GM12872 (cell line): ENCODE measurements around the gene GNPTAB.

Source experiments
- CTCF ChIP-seq: IDR thresholded peaks from 3 replicates; pipeline ENCODE4 v1.5.1; 2011; ENCODE audit warnings: low read depth, mild to moderate bottlenecking, low read length, moderate library complexity; ENCODE audit not compliant: insufficient read depth

The GNPTAB gene

GRCh38 chr12:101792046-101792931, 38.5 kb downstream of the GNPTAB start:
- no peak; the same call in 2 of the 3 replicates for TF ChIP-seq CTCF

- no peak for TF ChIP-seq CTCF
These were observed 41.6 kb downstream of the GNPTAB start for GRCh38 chr12:101789171-101789570.

GRCh38 chr12:101785671-101786070, 45.1 kb downstream of the GNPTAB start:
- TF ChIP-seq CTCF = no peak

- TF ChIP-seq CTCF = no peak
These were observed 46.4 kb downstream of the GNPTAB start for GRCh38 chr12:101784376-101784775.

GRCh38 chr12:101783838-101784237, 46.9 kb downstream of the GNPTAB start:
- TF ChIP-seq CTCF = no peak

GRCh38 chr12:101783150-101783549, 47.6 kb downstream of the GNPTAB start:
- TF ChIP-seq CTCF = no peak

GRCh38 chr12:101782273-101782731, 48.5 kb downstream of the GNPTAB start:
- TF ChIP-seq CTCF = no peak
